Suprapubic skin (tissue), 4 donors: ENCODE measurements around the gene VILL. TPM values are rescaled to one million over a fixed set of nuclear protein-coding genes. Genes with fewer than 3 reads are reported as not detected.

Experiments
- DNase-seq, 2 donors: peaks; one replicate each; pipeline ENCODE4 v3.0.0-alpha.2; 2019; ENCODE audit warnings: low spot score in 2 of 2
- H3K27ac ChIP-seq: fragments of 200-600 bp; sonication (generic); one replicate; pipeline ENCODE4 v1.5.1; 2019
- H3K27me3 ChIP-seq: fragments of 200-600 bp; sonication (generic); one replicate; pipeline ENCODE4 v1.5.1; 2019
- H3K36me3 ChIP-seq: fragments of 200-600 bp; sonication (generic); one replicate; pipeline ENCODE4 v1.5.1; 2019
- H3K4me1 ChIP-seq: fragments of 200-600 bp; sonication (generic); one replicate; pipeline ENCODE4 v1.5.1; 2019
- H3K4me3 ChIP-seq: fragments of 200-600 bp; sonication (generic); one replicate; pipeline ENCODE4 v1.5.1; 2019; ENCODE audit warnings: mild to moderate bottlenecking
- H3K9me3 ChIP-seq: fragments of 200-600 bp; sonication (generic); one replicate; pipeline ENCODE4 v1.5.1; 2019
- CTCF ChIP-seq, 2 donors: fragments of 200-600 bp in 1 of 2; fragments of 450-650 bp in 1 of 2; sonication (generic) in 1 of 2; IDR thresholded peaks; one replicate each; pipeline ENCODE4 v1.5.1; 2016 to 2019; ENCODE audit warnings: antibody characterized with exemption in 2 of 2, mild to moderate bottlenecking in 1 of 2, moderate library complexity in 1 of 2
- EP300 ChIP-seq: sonication (generic); formaldehyde crosslinking; IDR thresholded peaks from one replicate; pipeline ENCODE4 v1.6.1; 2017; ENCODE audit warnings: antibody characterized with exemption
- POLR2A ChIP-seq, 2 donors: fragments of 450-650 bp; IDR thresholded peaks; one replicate each; pipeline ENCODE4 v1.6.1; 2017; ENCODE audit warnings: antibody characterized with exemption in 2 of 2, mild to moderate bottlenecking in 2 of 2, moderate library complexity in 2 of 2
- POLR2AphosphoS5 ChIP-seq, 3 donors: sonication (generic); formaldehyde crosslinking; IDR thresholded peaks; one replicate each; pipeline ENCODE4 v1.6.1; 2017; ENCODE audit warnings: antibody characterized with exemption in 3 of 3
- WGBS: methylation state at CpG from one replicate; pipeline ENCODE4 v1.1.5; 2018; 5-methylcytosine and 5-hydroxymethylcytosine counted together
- total RNA-seq, 4 donors: library from RNA; depleted of rRNA; stranded (reverse); fragments of >200 nt; gene quantifications; one replicate each; pipeline ENCODE4 v1.1.0, GENCODE V29; 2016

The VILL gene
- total RNA-seq, 4 donors from 2014 or later, result 13.2 to 16.7 (median 15.0) TPM

GRCh38 chr3:38039899-38040261 lies 49.3 kb downstream of the VILL start:
- Histone ChIP-seq H3K27me3 (no peaks in the 10 kb centered on the region), H3K4me1 (peaks cover 20% of the 10 kb centered on the region), H3K9me3 (no peaks in the 10 kb centered on the region), H3K4me3 (peak overlapping the region; percentile 54), H3K36me3 (no peaks in the 10 kb centered on the region), H3K27ac (no peak overlapping the region)
- WGBS, result 57% methylated on average over 11 of the region's 11 CpGs
- DNase-seq, result no peak
- TF ChIP-seq CTCF (IDR thresholded peaks at IDR 0.05) (peak in 1 of 2 donors; percentile 12), POLR2AphosphoS5 (IDR thresholded peaks at IDR 0.05) (no peak), EP300 (no peak), POLR2A (IDR thresholded peaks at IDR 0.05) (no peak)

- no peak overlapping the region for H3K27ac ChIP-seq
Measured at GRCh38 chr3:38040401-38040800, 49.8 kb downstream of the VILL start.

GRCh38 chr3:38043486-38043885 lies 52.9 kb downstream of the VILL start:
- H3K27ac ChIP-seq, result no peak overlapping the region
- no peak overlapping the region for H3K4me3 ChIP-seq
- no peak for DNase-seq
- peaks cover 20% of the 10 kb centered on the region for H3K4me1 ChIP-seq
- WGBS, result 80% methylated on average over 4 of the region's 4 CpGs
- no peaks in the 10 kb centered on the region for H3K27me3 ChIP-seq
- H3K9me3 ChIP-seq, result no peaks in the 10 kb centered on the region
- H3K36me3 ChIP-seq, result no peaks in the 10 kb centered on the region
- TF ChIP-seq CTCF (IDR thresholded peaks at IDR 0.05), result no peak
- TF ChIP-seq EP300, result no peak
- no peak for TF ChIP-seq POLR2AphosphoS5 (IDR thresholded peaks at IDR 0.05)
- TF ChIP-seq POLR2A (IDR thresholded peaks at IDR 0.05), result no peak

More at GRCh38 chr3:38040401-38040800, 49.8 kb downstream of the VILL start:
- no peaks in the 10 kb centered on the region for H3K36me3 ChIP-seq
- no peak overlapping the region for H3K4me3 ChIP-seq
- peaks cover 20% of the 10 kb centered on the region for H3K4me1 ChIP-seq
- 88% methylated on average over 5 of the region's 5 CpGs for WGBS
- DNase-seq, result no peak
- H3K9me3 ChIP-seq, result no peaks in the 10 kb centered on the region
- no peaks in the 10 kb centered on the region for H3K27me3 ChIP-seq
- TF ChIP-seq CTCF (IDR thresholded peaks at IDR 0.05) (no peak), POLR2AphosphoS5 (IDR thresholded peaks at IDR 0.05) (no peak), EP300 (no peak), POLR2A (IDR thresholded peaks at IDR 0.05) (no peak)

- 93% methylated on average over 4 of the region's 4 CpGs for WGBS
- Histone ChIP-seq H3K36me3 (no peaks in the 10 kb centered on the region), H3K9me3 (no peaks in the 10 kb centered on the region), H3K27me3 (no peaks in the 10 kb centered on the region), H3K4me1 (peaks cover 6% of the 10 kb centered on the region), H3K27ac (no peak overlapping the region), H3K4me3 (no peak overlapping the region)
- no peak for DNase-seq
- TF ChIP-seq CTCF (IDR thresholded peaks at IDR 0.05) (no peak), POLR2A (IDR thresholded peaks at IDR 0.05) (no peak), POLR2AphosphoS5 (IDR thresholded peaks at IDR 0.05) (no peak), EP300 (no peak)
Measured at GRCh38 chr3:38046027-38046426, 55.4 kb downstream of the VILL start.

GRCh38 chr3:38046821-38047220 lies 56.2 kb downstream of the VILL start:
- Histone ChIP-seq H3K27ac (no peak overlapping the region), H3K9me3 (no peaks in the 10 kb centered on the region), H3K36me3 (no peaks in the 10 kb centered on the region), H3K4me3 (no peak overlapping the region), H3K27me3 (no peaks in the 10 kb centered on the region), H3K4me1 (peaks cover 6% of the 10 kb centered on the region)
- TF ChIP-seq POLR2A (IDR thresholded peaks at IDR 0.05) (no peak), POLR2AphosphoS5 (IDR thresholded peaks at IDR 0.05) (no peak), CTCF (IDR thresholded peaks at IDR 0.05) (no peak), EP300 (no peak)
- 97% methylated on average over 2 of the region's 2 CpGs for WGBS
- no peak for DNase-seq
